GM21717 (cell line): Measurements from ENCODE around the gene CDKN3.
"Not testable (repeated sequence)": the region's sequence is repeated elsewhere in the genome, so short reads cannot be mapped to it uniquely, and the experiment has no call there.

ENCODE experiments used
- ATAC-seq: cut with Tn5 transposase; IDR thresholded peaks from one replicate; pipeline ENCODE4 v1.9.1; 2021; ENCODE audit warnings: mild to moderate bottlenecking, moderate library complexity; ENCODE audit not compliant: unreplicated experiment

The CDKN3 gene

GRCh38 chr14:54453990-54454389 lies 57.2 kb downstream of the CDKN3 start:
- ATAC-seq, result not testable (repeated sequence)

DNA sequence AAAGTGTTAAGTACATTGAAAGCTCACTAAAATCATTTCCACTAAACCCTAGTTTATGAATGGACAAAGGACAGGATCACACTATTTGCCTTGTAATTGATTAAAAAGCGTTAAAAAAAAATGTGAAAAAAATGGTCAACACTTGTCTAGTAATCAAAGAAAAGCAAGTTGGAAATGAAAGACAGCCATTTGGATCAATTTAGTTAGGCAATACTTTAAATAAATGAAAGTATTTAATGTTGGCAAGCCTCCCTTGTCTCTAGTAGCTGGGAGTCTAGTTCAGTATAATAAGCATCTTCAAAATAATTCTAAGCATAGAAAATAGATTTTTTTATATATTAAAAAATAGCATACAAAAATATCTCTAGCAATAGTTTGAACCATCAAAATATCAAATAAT lies 58.6 kb downstream of the CDKN3 start:
- no peak for ATAC-seq

- not testable (repeated sequence) for ATAC-seq
Measured at GRCh38 chr14:54456820-54457608, 60.2 kb downstream of the CDKN3 start.

DNA sequence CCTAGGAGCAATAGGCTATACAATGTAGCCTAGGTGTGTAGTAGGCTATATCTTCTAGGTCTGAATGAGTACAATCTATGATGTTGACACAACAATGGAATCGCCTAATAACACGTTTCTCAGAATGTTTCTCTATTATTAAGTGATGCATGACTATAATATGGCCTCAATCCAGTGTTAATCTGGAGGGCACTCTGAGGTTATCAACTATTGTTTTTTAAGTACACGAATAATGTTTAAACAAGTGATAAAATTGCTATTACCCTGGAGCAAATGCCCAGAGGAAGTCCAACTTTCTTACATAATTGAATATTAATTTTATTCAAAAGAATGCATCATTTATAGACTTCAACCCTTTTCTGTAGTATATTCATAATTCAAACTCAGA lies 60.8 kb downstream of the CDKN3 start:
- no peak for ATAC-seq

DNA sequence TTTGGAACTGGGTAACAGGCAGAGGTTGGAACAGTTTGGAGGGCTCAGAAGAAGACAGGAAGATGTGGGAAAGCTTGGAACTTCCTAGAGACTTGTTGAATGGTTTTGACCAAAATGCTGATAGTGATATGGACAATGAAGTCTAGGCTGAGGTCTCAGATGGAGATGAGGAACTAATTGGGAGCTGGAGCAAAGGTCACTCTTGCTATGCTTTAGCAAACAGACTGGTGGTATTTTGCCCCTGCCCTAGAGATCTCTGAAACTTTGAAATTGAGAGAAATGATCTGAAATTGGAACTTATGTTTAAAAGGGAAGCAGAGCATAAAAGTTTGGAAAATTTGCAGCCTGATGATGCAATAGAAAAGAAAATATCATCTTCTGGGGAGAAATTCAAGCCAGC lies 61.7 kb downstream of the CDKN3 start:
- ATAC-seq, result not testable (repeated sequence)

DNA sequence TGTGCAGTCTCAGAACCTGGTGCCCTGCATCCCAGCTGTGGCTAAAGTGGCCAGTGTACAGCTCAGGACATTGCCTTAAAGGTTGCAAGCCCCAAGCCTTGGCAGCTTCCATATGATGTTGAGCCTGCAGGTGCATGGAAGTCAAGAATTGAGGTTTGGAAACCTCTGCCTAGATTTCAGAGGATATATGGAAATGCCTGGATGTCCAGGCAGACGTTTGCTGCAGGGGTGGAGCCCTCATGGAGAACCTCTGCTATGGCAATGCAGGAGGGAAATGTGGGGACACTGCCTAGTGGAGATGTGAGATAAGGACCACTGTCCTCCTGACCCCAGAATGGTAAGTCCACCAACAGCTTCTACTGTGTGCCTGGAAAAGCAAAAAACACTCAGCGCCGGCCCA lies 62.3 kb downstream of the CDKN3 start:
- ATAC-seq, result no peak

- ATAC-seq, result no peak
Measured at GRCh38 chr14:54462048-54462447, 65.2 kb downstream of the CDKN3 start.

- no peak for ATAC-seq
Measured at GRCh38 chr14:54465654-54466053, 68.8 kb downstream of the CDKN3 start.

DNA sequence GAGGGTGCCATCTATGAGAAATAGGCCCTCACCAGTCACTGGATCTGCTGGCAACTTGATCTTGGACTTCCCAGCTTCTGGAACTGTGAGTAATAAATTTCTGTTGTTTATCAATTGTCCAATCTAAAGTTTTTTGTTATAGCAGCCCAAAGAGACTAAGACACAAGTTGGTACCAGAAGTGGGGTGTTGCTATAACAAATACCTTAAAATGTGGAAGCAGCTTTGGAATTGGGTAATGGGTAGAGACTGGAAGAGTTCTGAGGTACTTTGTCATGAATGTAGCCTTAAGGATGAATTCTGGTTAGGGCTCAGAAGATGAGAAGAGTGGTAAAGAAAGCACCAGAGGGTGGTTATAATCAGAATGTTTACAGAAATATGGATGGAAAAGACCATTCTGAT lies 70.5 kb downstream of the CDKN3 start:
- ATAC-seq, result no peak
